Activated CD4-positive, alpha-beta memory T cell treated with anti-CD3 and anti-CD28 coated beads for 36 hours (primary cell): ENCODE data around the gene PPM1H. TPM values are rescaled to one million over a fixed set of nuclear protein-coding genes. Genes with fewer than 3 reads are reported as not detected.
"Not testable (repeated sequence)": the region's sequence is repeated elsewhere in the genome, so short reads cannot be mapped to it uniquely, and the experiment has no call there.

ENCODE experiments used
- CTCF ChIA-PET: fragments of 350-600 bp; sonication (Branson Sonifier 250); formaldehyde crosslinking; loops from one replicate; lab custom pipeline; 2021; ENCODE audit warnings: antibody characterized with exemption, inconsistent platforms; lab: Charles Lee
- POLR2A ChIA-PET: fragments of 350-600 bp; sonication (Branson Sonifier 250); formaldehyde crosslinking; loops from one replicate; lab custom pipeline; 2021; ENCODE audit warnings: antibody characterized with exemption; lab: Charles Lee
- DNase-seq: peaks from one replicate; pipeline ENCODE4 v3.0.0-alpha.2; 2020
- H3K27ac Mint-ChIP-seq: one replicate; pipeline ENCODE4 v1.8.0; 2021; ENCODE audit warnings: mixed read lengths
- H3K27me3 Mint-ChIP-seq: one replicate; pipeline ENCODE4 v1.8.0; 2021; ENCODE audit warnings: mixed read lengths
- H3K36me3 Mint-ChIP-seq: one replicate; pipeline ENCODE4 v1.8.0; 2021; ENCODE audit warnings: mixed read lengths
- H3K4me1 Mint-ChIP-seq: one replicate; pipeline ENCODE4 v1.8.0; 2021; ENCODE audit warnings: low read depth, mixed read lengths
- H3K4me3 Mint-ChIP-seq: one replicate; pipeline ENCODE4 v1.8.0; 2021; ENCODE audit warnings: mild to moderate bottlenecking, mixed read lengths
- H3K9me3 Mint-ChIP-seq: one replicate; pipeline ENCODE4 v1.8.0; 2021; ENCODE audit warnings: mixed read lengths
- intact Hi-C: fragments of 100-400 bp; cut with micrococcal nuclease; formaldehyde crosslinking; loops from one replicate; pipeline ENCODE4 v1.15.1; 2023
- total RNA-seq, 2 experiments: library from RNA; stranded (reverse); gene quantifications; one replicate each; pipeline ENCODE4 v1.2.3, GENCODE V29; 2021

PPM1H gene
- total RNA-seq, 2 experiments from 2014 or later, result not detected

- Mint-ChIP-seq H3K4me1 (peaks cover 4% of the 10 kb centered on the region), H3K27ac (no peak overlapping the region), H3K4me3 (no peak overlapping the region), H3K27me3 (peaks cover 8% of the 10 kb centered on the region), H3K9me3 (no peaks in the 10 kb centered on the region), H3K36me3 (no peaks in the 10 kb centered on the region)
- ChIA-PET CTCF (no interaction called here), POLR2A (no interaction called here)
- intact Hi-C loops, result no loop called here
- no peak for DNase-seq
Observed at GRCh38 chr12:62763861-62764645, 170.9 kb downstream of the PPM1H start.

- H3K4me1 Mint-ChIP-seq, result peaks cover 7% of the 10 kb centered on the region
- no peak for DNase-seq
- H3K36me3 Mint-ChIP-seq, result no peaks in the 10 kb centered on the region
- ChIA-PET CTCF (interaction anchor here (0.7 kb wide), 1 partner anchor 21 kb away, joined by 3 read pairs; no protein-coding TSS in a partner anchor), POLR2A (no interaction called here)
- H3K27ac Mint-ChIP-seq, result no peak overlapping the region
- H3K9me3 Mint-ChIP-seq, result no peaks in the 10 kb centered on the region
- H3K27me3 Mint-ChIP-seq, result peaks cover 8% of the 10 kb centered on the region
- intact Hi-C loops, result no loop called here
- H3K4me3 Mint-ChIP-seq, result no peak overlapping the region
Observed at GRCh38 chr12:62763312-62763711, 171.6 kb downstream of the PPM1H start.

- peaks cover 8% of the 10 kb centered on the region for H3K4me1 Mint-ChIP-seq
- ChIA-PET CTCF (no interaction called here), POLR2A (no interaction called here)
- no peak overlapping the region for H3K4me3 Mint-ChIP-seq
- DNase-seq, result no peak
- no peaks in the 10 kb centered on the region for H3K9me3 Mint-ChIP-seq
- intact Hi-C loops, result no loop called here
- H3K27me3 Mint-ChIP-seq, result peaks cover 8% of the 10 kb centered on the region
- no peaks in the 10 kb centered on the region for H3K36me3 Mint-ChIP-seq
- no peak overlapping the region for H3K27ac Mint-ChIP-seq
Observed at GRCh38 chr12:62762645-62763044, 172.3 kb downstream of the PPM1H start.

GRCh38 chr12:62761658-62762057 is 173.3 kb downstream of the PPM1H start:
- intact Hi-C loops, result no loop called here
- H3K4me1 Mint-ChIP-seq, result peaks cover 8% of the 10 kb centered on the region
- H3K27me3 Mint-ChIP-seq, result peaks cover 6% of the 10 kb centered on the region
- no peak overlapping the region for H3K27ac Mint-ChIP-seq
- CTCF ChIA-PET, result no interaction called here
- POLR2A ChIA-PET, result no interaction called here
- no peak overlapping the region for H3K4me3 Mint-ChIP-seq
- no peaks in the 10 kb centered on the region for H3K9me3 Mint-ChIP-seq
- H3K36me3 Mint-ChIP-seq, result no peaks in the 10 kb centered on the region
- no peak for DNase-seq

- H3K27ac Mint-ChIP-seq, result no peak overlapping the region
- ChIA-PET POLR2A (no interaction called here), CTCF (no interaction called here)
- no peak for DNase-seq
- no peaks in the 10 kb centered on the region for H3K9me3 Mint-ChIP-seq
- peaks cover 6% of the 10 kb centered on the region for H3K27me3 Mint-ChIP-seq
- peaks cover 8% of the 10 kb centered on the region for H3K4me1 Mint-ChIP-seq
- H3K4me3 Mint-ChIP-seq, result no peak overlapping the region
- no peaks in the 10 kb centered on the region for H3K36me3 Mint-ChIP-seq
- intact Hi-C loops, result no loop called here
Observed at GRCh38 chr12:62760779-62761178, 174.2 kb downstream of the PPM1H start.

GRCh38 chr12:62760341-62760740 is 174.6 kb downstream of the PPM1H start:
- H3K4me3 Mint-ChIP-seq, POLR2A ChIA-PET, H3K4me1 Mint-ChIP-seq, H3K27ac Mint-ChIP-seq, DNase-seq, intact Hi-C loops, CTCF ChIA-PET, H3K36me3 Mint-ChIP-seq, H3K27me3 Mint-ChIP-seq, H3K9me3 Mint-ChIP-seq: not testable (repeated sequence)

- ChIA-PET POLR2A (no interaction called here), CTCF (interaction anchor here (0.6 kb wide), 1 partner anchor 11 kb away, joined by 4 read pairs; no protein-coding TSS in a partner anchor)
- no peak overlapping the region for H3K27ac Mint-ChIP-seq
- peaks cover 7% of the 10 kb centered on the region for H3K27me3 Mint-ChIP-seq
- intact Hi-C loops, result no loop called here
- H3K4me1 Mint-ChIP-seq, result peaks cover 8% of the 10 kb centered on the region
- DNase-seq, result no peak
- no peaks in the 10 kb centered on the region for H3K36me3 Mint-ChIP-seq
- H3K9me3 Mint-ChIP-seq, result no peaks in the 10 kb centered on the region
- H3K4me3 Mint-ChIP-seq, result no peak overlapping the region
Observed at GRCh38 chr12:62758216-62758615, 176.7 kb downstream of the PPM1H start.

GRCh38 chr12:62757048-62757447 is 177.9 kb downstream of the PPM1H start:
- no peaks in the 10 kb centered on the region for H3K9me3 Mint-ChIP-seq
- H3K27me3 Mint-ChIP-seq, result peaks cover 7% of the 10 kb centered on the region
- H3K4me1 Mint-ChIP-seq, result peaks cover 8% of the 10 kb centered on the region
- CTCF ChIA-PET, result interaction anchor here (0.6 kb wide), 1 partner anchor 14 kb away, joined by 3 read pairs; no protein-coding TSS in a partner anchor
- no peak overlapping the region for H3K27ac Mint-ChIP-seq
- H3K36me3 Mint-ChIP-seq, result no peaks in the 10 kb centered on the region
- no peak overlapping the region for H3K4me3 Mint-ChIP-seq
- POLR2A ChIA-PET, result no interaction called here
- intact Hi-C loops, result no loop called here
- DNase-seq, result no peak

- Mint-ChIP-seq H3K4me3 (no peak overlapping the region), H3K9me3 (no peaks in the 10 kb centered on the region), H3K36me3 (no peaks in the 10 kb centered on the region), H3K27ac (no peak overlapping the region), H3K4me1 (peaks cover 4% of the 10 kb centered on the region), H3K27me3 (peaks cover 12% of the 10 kb centered on the region)
- ChIA-PET POLR2A (no interaction called here), CTCF (interaction anchor here (0.6 kb wide), 1 partner anchor 31 kb away, joined by 3 read pairs; no protein-coding TSS in a partner anchor)
- DNase-seq, result no peak
- intact Hi-C loops, result no loop called here
Observed at GRCh38 chr12:62754706-62755105, 180.2 kb downstream of the PPM1H start.

GRCh38 chr12:62751810-62752155 is 183.2 kb downstream of the PPM1H start:
- Mint-ChIP-seq H3K4me3 (no peak overlapping the region), H3K9me3 (no peaks in the 10 kb centered on the region), H3K27me3 (peaks cover 12% of the 10 kb centered on the region), H3K27ac (no peak overlapping the region), H3K4me1 (no peaks in the 10 kb centered on the region), H3K36me3 (no peaks in the 10 kb centered on the region)
- CTCF ChIA-PET, result no interaction called here
- intact Hi-C loops, result no loop called here
- DNase-seq, result no peak
- POLR2A ChIA-PET, result no interaction called here

GRCh38 chr12:62750941-62751809 is 183.8 kb downstream of the PPM1H start:
- no peak overlapping the region for H3K4me3 Mint-ChIP-seq
- H3K9me3 Mint-ChIP-seq, result no peaks in the 10 kb centered on the region
- no peaks in the 10 kb centered on the region for H3K36me3 Mint-ChIP-seq
- POLR2A ChIA-PET, result no interaction called here
- CTCF ChIA-PET, result no interaction called here
- H3K27ac Mint-ChIP-seq, result no peak overlapping the region
- intact Hi-C loops, result no loop called here
- DNase-seq, result no peak
- H3K27me3 Mint-ChIP-seq, result peaks cover 12% of the 10 kb centered on the region
- no peaks in the 10 kb centered on the region for H3K4me1 Mint-ChIP-seq

- H3K9me3 Mint-ChIP-seq, result no peaks in the 10 kb centered on the region
- POLR2A ChIA-PET, result no interaction called here
- H3K36me3 Mint-ChIP-seq, result no peaks in the 10 kb centered on the region
- H3K4me1 Mint-ChIP-seq, result no peaks in the 10 kb centered on the region
- H3K27me3 Mint-ChIP-seq, result peaks cover 10% of the 10 kb centered on the region
- DNase-seq, result no peak
- H3K4me3 Mint-ChIP-seq, result no peak overlapping the region
- CTCF ChIA-PET, result no interaction called here
- no peak overlapping the region for H3K27ac Mint-ChIP-seq
- intact Hi-C loops, result no loop called here
Observed at GRCh38 chr12:62749586-62749985, 185.4 kb downstream of the PPM1H start.
